HG02588 (cell line): ENCODE data around the gene KLHL2.
"Not testable (repeated sequence)": the region's sequence is repeated elsewhere in the genome, so short reads cannot be mapped to it uniquely, and the experiment has no call there.

ENCODE experiments used
- ATAC-seq: cut with Tn5 transposase; IDR thresholded peaks from one replicate; pipeline ENCODE4 v1.9.1; 2021; ENCODE audit warnings: mild to moderate bottlenecking, moderate library complexity; ENCODE audit not compliant: unreplicated experiment

Gene KLHL2

GRCh38 chr4:165229490-165230200, 22.3 kb downstream of the KLHL2 start:
- not testable (repeated sequence) for ATAC-seq

- ATAC-seq, result peak; percentile 47
Observed at GRCh38 chr4:165232623-165233433, 25.5 kb downstream of the KLHL2 start.

- ATAC-seq, result no peak
Observed at GRCh38 chr4:165234766-165235165, 27.4 kb downstream of the KLHL2 start.

GRCh38 chr4:165236852-165237251, 29.5 kb downstream of the KLHL2 start:
- not testable (repeated sequence) for ATAC-seq

- ATAC-seq, result peak; percentile 70
Observed at GRCh38 chr4:165238041-165238640, 30.8 kb downstream of the KLHL2 start.

GRCh38 chr4:165240761-165241160, 33.4 kb downstream of the KLHL2 start:
- ATAC-seq, result not testable (repeated sequence)

GRCh38 chr4:165244148-165244547, 36.8 kb downstream of the KLHL2 start:
- not testable (repeated sequence) for ATAC-seq

GRCh38 chr4:165244587-165245186, 37.3 kb downstream of the KLHL2 start:
- ATAC-seq, result not testable (repeated sequence)

- no peak for ATAC-seq
Observed at GRCh38 chr4:165248102-165248501, 40.7 kb downstream of the KLHL2 start.

- not testable (repeated sequence) for ATAC-seq
Observed at GRCh38 chr4:165248904-165249303, 41.5 kb downstream of the KLHL2 start.

- ATAC-seq, result not testable (repeated sequence)
Observed at GRCh38 chr4:165254771-165255170, 47.4 kb downstream of the KLHL2 start.

- peak; percentile 98 for ATAC-seq
Observed at GRCh38 chr4:165255439-165255838, 48.1 kb downstream of the KLHL2 start.

GRCh38 chr4:165256074-165256659, 48.8 kb downstream of the KLHL2 start:
- ATAC-seq, result peak; percentile 6

GRCh38 chr4:165259776-165260175, 52.4 kb downstream of the KLHL2 start:
- ATAC-seq, result not testable (repeated sequence)

GRCh38 chr4:165262306-165262705, 54.9 kb downstream of the KLHL2 start:
- not testable (repeated sequence) for ATAC-seq

GRCh38 chr4:165263466-165263865, 56.1 kb downstream of the KLHL2 start:
- not testable (repeated sequence) for ATAC-seq

- not testable (repeated sequence) for ATAC-seq
Observed at GRCh38 chr4:165269931-165270330, 62.6 kb downstream of the KLHL2 start.

- ATAC-seq, result not testable (repeated sequence)
Observed at GRCh38 chr4:165273443-165273842, 66.1 kb downstream of the KLHL2 start.

- not testable (repeated sequence) for ATAC-seq
Observed at GRCh38 chr4:165275357-165275756, 68.0 kb downstream of the KLHL2 start.

- ATAC-seq, result not testable (repeated sequence)
Observed at GRCh38 chr4:165279531-165279930, 72.2 kb downstream of the KLHL2 start.

GRCh38 chr4:165284697-165285096, 77.3 kb downstream of the KLHL2 start:
- not testable (repeated sequence) for ATAC-seq
